ENCODE results near the gene SNF8.

- TF ChIP-seq POLR2A (IDR thresholded peaks at IDR 0.05) (no peak), EP300 (IDR thresholded peaks at IDR 0.05) (no peak), CTCF (IDR thresholded peaks at IDR 0.05) (no peak)
Measured at GRCh38 chr17:48903401-48903800, 41.2 kb downstream of the SNF8 start.

Measured in tibial nerve (tissue), 4 donors.